ENCODE measurements around the gene ZSCAN1. TPM values are rescaled to one million over a fixed set of nuclear protein-coding genes. Genes with fewer than 3 reads are reported as not detected.

Gene ZSCAN1
- total RNA-seq, 2 experiments from 2014 or later, result not detected

DNA sequence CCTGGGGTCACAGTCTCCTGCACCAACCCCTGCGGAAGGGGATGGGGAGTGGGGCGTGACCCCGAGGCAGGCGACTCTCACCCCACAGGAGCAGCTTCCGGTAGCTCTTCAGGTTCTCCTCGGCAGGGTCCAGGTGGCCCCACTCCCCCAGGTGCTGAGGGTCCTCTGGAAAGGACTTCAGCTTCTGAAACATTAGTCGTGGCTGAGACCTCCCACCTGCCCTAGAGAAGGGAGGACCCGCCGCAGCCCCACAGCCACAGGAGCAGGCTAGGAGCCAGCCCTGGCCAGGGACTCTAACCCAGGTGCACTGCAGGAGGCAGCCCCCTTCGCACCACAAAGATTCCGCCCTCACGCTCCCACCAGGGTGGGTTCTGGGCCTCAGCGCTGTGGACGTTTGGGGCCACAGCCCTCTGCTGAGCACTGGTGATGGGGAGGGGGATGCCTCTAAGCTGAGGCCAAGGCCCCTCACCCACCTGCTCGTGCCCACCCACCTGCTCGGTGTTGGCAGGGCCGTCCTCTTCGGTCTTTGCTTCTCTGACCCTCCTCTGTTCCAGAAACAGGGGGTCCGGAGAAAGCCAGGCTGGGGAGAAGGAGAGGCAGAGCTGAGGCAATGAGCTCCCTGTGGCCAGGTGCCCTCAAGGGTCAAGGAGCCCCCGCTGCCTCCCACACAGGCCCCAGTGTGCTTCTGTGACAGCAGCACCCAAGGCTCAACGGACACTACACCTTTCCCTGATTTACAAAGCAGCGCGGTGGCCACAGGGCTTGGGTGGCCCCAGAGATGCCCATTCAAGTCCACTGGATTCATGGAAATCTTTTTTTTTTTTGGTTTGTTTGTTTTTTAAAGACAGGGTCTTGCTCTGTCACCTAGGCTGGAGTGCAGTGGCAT lies 53.2 kb downstream of the ZSCAN1 start:
- no peak for ATAC-seq
- Mint-ChIP-seq H3K4me3 (no peak overlapping the region), H3K27me3 (no peaks in the 10 kb centered on the region), H3K9me3 (peaks cover 28% of the 10 kb centered on the region), H3K4me1 (ENCODE audit: low read depth) (no peaks in the 10 kb centered on the region), H3K36me3 (ENCODE audit: low read depth) (peaks cover 51% of the 10 kb centered on the region), H3K27ac (no peak overlapping the region)
- TF ChIP-seq, protein P1, sequence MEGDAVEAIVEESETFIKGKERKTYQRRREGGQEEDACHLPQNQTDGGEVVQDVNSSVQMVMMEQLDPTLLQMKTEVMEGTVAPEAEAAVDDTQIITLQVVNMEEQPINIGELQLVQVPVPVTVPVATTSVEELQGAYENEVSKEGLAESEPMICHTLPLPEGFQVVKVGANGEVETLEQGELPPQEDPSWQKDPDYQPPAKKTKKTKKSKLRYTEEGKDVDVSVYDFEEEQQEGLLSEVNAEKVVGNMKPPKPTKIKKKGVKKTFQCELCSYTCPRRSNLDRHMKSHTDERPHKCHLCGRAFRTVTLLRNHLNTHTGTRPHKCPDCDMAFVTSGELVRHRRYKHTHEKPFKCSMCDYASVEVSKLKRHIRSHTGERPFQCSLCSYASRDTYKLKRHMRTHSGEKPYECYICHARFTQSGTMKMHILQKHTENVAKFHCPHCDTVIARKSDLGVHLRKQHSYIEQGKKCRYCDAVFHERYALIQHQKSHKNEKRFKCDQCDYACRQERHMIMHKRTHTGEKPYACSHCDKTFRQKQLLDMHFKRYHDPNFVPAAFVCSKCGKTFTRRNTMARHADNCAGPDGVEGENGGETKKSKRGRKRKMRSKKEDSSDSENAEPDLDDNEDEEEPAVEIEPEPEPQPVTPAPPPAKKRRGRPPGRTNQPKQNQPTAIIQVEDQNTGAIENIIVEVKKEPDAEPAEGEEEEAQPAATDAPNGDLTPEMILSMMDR (IDR thresholded peaks at IDR 0.05), result no peak
- ChIA-PET CTCF (no interaction called here), POLR2A (interaction anchor here (1.2 to 1.5 kb wide), 2 partner anchors 9 to 14 kb away, joined by 3 to 4 read pairs; no protein-coding TSS in a partner anchor)
- intact Hi-C loops (cut with micrococcal nuclease), result no loop called here
- DNase-seq, result no peak

DNA sequence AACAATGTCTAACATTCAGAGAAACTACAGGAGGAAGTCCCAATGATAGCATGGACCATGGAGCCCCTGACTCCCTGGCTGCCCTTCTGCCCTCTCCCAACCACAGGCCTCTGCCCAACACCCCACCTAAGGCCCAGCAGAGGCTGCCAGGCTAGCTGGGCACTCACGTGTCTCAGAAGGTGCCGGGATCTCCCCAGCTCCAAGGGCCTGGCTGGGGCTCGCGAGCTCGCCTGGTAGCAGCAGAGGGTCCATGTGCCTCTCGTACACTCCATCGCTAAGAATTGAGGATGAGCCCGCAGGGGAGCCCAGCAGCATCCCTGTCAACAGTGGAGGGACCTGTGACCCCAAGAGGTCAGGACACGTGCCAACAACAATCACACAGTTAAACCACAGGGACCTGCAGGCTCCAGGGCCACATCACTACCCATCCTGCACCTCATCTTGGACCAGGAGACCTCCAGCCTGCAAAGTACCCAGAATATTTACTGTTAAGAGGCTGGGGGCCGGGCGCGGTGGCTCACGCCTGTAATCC lies 54.8 kb downstream of the ZSCAN1 start:
- ATAC-seq, result no peak
- H3K4me1 Mint-ChIP-seq (ENCODE audit: low read depth), result no peaks in the 10 kb centered on the region
- H3K9me3 Mint-ChIP-seq, result peaks cover 29% of the 10 kb centered on the region
- intact Hi-C loops (cut with micrococcal nuclease), result no loop called here
- H3K4me3 Mint-ChIP-seq, result no peak overlapping the region
- peaks cover 47% of the 10 kb centered on the region for H3K36me3 Mint-ChIP-seq (ENCODE audit: low read depth)
- no peak overlapping the region for H3K27ac Mint-ChIP-seq
- DNase-seq, result no peak
- no peaks in the 10 kb centered on the region for H3K27me3 Mint-ChIP-seq
- CTCF ChIA-PET, result no interaction called here
- TF ChIP-seq, protein P1 (IDR thresholded peaks at IDR 0.05), result no peak
- POLR2A ChIA-PET, result no interaction called here

DNA sequence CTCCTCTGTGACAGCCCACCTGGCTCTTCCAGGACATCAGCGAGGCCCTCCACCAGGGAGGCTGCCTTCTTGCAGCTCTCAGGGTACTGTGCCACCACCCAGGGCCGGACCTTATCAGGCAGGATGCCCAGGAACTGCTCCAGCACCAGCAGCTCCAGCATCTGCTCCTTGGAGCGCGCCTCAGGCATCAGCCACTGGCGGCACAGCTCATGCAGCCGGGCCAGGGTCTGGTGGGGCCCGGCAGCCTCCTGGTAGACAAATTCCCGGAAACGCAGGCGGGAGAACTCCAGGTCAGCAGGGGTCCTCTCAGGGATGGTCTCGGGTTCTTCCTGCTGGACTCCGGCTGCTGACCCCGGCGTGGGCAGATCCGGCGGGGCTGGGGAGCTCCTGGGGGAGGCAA lies 56.0 kb downstream of the ZSCAN1 start:
- no peak overlapping the region for H3K4me3 Mint-ChIP-seq
- DNase-seq (no peak), ATAC-seq (no peak)
- no peak overlapping the region for H3K27ac Mint-ChIP-seq
- intact Hi-C loops (cut with micrococcal nuclease), result no loop called here
- no peaks in the 10 kb centered on the region for H3K4me1 Mint-ChIP-seq (ENCODE audit: low read depth)
- H3K9me3 Mint-ChIP-seq, result peaks cover 26% of the 10 kb centered on the region
- H3K27me3 Mint-ChIP-seq, result no peaks in the 10 kb centered on the region
- ChIA-PET CTCF (no interaction called here), POLR2A (no interaction called here)
- TF ChIP-seq, protein P1 (IDR thresholded peaks at IDR 0.05), result no peak
- peaks cover 44% of the 10 kb centered on the region for H3K36me3 Mint-ChIP-seq (ENCODE audit: low read depth)

DNA sequence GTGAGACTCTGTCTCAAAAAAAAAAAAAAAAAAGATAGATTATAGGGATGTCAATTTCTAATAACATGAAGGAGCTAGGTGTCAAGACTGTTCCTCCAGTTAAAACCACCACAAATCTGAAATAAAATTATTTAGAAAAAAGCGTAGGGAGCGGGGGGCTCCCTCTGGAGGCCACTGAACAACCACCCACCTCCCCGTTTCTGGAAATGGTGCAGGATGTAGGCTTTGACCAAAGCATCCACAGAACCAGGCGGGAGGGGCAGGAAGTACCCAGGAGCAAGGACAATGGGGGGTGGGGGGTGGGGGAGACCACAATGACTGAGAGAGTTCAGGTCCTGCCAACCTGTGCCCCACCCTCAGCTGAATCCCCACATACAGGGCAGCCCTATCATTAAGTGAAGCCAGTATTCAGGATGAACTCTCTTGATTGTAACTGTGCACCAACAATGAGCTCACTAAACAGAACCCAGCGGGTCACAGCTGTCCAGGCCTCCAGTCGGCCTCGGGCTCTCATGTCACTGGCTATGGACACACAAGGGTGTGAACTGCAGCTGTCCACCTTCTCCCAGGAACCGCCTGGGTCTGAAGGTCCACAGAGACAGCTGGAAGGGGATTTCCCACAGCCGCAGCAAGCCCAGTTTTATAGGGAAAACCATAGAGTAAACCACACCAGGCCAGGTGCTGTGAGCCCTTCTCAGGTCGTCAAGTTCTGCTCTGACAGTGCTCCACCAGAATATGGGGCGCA lies 57.6 kb downstream of the ZSCAN1 start:
- ChIA-PET CTCF (no interaction called here), POLR2A (interaction anchor here (0.7 to 1.1 kb wide), 3 partner anchors 33 to 384 kb away, joined by 3 to 5 read pairs (median 3); no protein-coding TSS in a partner anchor)
- H3K4me1 Mint-ChIP-seq (ENCODE audit: low read depth), result no peaks in the 10 kb centered on the region
- ATAC-seq (no peak), DNase-seq (no peak)
- no peak overlapping the region for H3K4me3 Mint-ChIP-seq
- H3K27me3 Mint-ChIP-seq, result no peaks in the 10 kb centered on the region
- H3K27ac Mint-ChIP-seq, result no peak overlapping the region
- intact Hi-C loops (cut with micrococcal nuclease), result no loop called here
- TF ChIP-seq, protein P1 (IDR thresholded peaks at IDR 0.05), result no peak
- H3K9me3 Mint-ChIP-seq, result peaks cover 31% of the 10 kb centered on the region
- peaks cover 43% of the 10 kb centered on the region for H3K36me3 Mint-ChIP-seq (ENCODE audit: low read depth)

All from activated CD8-positive, alpha-beta T cell treated with anti-CD3 and anti-CD28 coated beads for 36 hours (primary cell).